Stimulated activated CD4-positive, alpha-beta T cell treated with anti-CD3 and anti-CD28 coated beads, Interleukin-4, amount 100 ng/mL, for 1 hour (primary cell): ENCODE measurements around the gene FAM120B.
"Not testable (repeated sequence)": the region's sequence is repeated elsewhere in the genome, so short reads cannot be mapped to it uniquely, and the experiment has no call there.

ENCODE experiments used
- DNase-seq: peaks from one replicate; pipeline ENCODE4 v3.0.0-alpha.2; 2020

The FAM120B gene, protein sequence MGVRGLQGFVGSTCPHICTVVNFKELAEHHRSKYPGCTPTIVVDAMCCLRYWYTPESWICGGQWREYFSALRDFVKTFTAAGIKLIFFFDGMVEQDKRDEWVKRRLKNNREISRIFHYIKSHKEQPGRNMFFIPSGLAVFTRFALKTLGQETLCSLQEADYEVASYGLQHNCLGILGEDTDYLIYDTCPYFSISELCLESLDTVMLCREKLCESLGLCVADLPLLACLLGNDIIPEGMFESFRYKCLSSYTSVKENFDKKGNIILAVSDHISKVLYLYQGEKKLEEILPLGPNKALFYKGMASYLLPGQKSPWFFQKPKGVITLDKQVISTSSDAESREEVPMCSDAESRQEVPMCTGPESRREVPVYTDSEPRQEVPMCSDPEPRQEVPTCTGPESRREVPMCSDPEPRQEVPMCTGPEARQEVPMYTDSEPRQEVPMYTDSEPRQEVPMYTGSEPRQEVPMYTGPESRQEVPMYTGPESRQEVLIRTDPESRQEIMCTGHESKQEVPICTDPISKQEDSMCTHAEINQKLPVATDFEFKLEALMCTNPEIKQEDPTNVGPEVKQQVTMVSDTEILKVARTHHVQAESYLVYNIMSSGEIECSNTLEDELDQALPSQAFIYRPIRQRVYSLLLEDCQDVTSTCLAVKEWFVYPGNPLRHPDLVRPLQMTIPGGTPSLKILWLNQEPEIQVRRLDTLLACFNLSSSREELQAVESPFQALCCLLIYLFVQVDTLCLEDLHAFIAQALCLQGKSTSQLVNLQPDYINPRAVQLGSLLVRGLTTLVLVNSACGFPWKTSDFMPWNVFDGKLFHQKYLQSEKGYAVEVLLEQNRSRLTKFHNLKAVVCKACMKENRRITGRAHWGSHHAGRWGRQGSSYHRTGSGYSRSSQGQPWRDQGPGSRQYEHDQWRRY

GRCh38 chr6:170306324-170307079 is at the start of gene FAM120B:
TSS of gene FAM120B (plus strand) at chr6:170306758. CDS start at chr6:170317391, 10,633 bp downstream.
- DNase-seq = peak; percentile 95

GRCh38 chr6:170257376-170257775 is 49.2 kb upstream of the FAM120B start:
- no peak for DNase-seq

DNA sequence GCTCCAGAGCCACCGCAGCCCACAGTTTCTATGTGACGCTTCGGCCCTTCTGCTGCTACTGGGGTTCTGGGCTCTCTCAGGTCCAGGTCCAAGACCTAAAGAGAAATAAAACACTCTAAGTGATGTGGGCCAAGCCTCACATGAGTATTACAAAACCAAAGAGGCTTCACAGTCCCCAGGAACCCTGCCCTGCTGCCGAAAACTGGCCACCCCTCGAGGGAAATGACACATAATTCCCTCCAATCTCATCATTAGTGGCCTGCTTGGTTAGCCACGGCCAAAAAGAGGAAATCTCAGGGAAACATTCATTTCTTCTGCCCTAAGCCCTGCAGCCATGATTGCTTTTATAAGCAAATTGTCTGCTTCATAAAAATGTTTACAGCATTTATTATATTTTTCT is 48.2 kb upstream of the FAM120B start:
- no peak for DNase-seq

DNA sequence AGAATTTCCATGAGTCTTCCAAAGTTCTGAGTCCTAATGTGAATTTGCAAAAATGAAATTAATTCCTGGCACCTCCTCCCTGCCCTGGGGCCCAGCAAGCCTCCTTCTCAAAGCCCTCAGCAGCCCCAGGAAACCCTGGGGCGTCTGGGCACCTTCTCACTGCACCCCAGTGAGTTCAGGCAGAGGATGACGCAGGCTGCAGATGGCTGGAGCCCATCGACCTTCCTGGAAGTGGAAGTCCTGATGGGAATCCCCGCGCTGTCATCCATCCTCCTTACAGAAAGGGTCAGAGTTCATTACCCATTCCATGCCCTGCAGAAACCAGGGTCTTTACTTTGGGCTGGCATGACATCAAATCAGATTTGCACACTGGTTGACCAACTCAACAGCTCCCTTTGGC is 47.3 kb upstream of the FAM120B start:
- DNase-seq = no peak

DNA sequence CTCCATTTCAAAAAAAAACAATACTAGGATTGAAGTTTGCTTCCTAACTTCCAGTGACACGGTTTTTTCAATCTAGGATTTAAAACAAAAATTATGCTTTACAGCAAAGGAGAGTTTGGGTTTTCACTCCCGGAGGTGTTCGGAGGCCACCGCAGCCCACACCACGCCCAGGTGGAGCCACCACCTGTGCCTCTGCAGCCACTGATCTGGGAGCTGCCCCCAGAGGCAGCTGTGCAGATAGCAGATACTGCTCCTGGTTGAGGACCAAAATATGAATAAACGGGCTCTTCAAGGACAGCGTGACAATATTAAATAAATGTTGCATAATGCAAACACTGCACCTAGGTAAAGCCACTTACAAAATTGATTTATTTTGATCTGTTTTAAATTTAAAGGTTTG is 45.9 kb upstream of the FAM120B start:
- no peak for DNase-seq

GRCh38 chr6:170261643-170262488 is 44.7 kb upstream of the FAM120B start:
- DNase-seq = no peak

DNA sequence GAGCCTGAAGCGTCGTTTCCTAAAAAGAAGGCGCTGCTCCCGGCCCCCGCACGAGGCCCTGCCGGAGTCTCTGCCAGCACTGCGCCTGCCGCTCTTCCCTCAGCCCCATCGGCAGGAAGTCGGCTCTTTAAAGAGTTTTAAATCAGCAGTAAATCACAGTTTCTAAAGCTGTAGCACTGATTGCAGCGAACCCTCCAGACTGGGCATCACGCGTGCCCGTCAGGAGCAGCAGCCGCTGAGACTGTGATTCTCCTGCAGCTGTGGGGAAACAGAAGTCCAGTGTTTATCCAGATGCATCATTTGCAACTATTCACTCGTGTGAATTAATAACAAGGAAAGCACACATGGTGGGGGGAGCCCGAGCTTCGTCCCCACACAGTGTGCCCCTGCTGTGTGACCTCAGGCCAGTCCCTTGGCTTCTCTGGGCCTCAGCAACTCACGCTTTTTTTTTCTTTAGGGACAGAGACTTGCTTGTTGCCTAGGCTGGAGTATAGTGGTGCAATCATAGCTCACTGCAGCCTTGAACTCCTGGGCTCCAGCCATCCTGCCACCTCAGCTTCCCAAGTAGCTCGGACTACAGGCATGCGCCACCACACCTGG is 44.0 kb upstream of the FAM120B start:
- no peak for DNase-seq

DNA sequence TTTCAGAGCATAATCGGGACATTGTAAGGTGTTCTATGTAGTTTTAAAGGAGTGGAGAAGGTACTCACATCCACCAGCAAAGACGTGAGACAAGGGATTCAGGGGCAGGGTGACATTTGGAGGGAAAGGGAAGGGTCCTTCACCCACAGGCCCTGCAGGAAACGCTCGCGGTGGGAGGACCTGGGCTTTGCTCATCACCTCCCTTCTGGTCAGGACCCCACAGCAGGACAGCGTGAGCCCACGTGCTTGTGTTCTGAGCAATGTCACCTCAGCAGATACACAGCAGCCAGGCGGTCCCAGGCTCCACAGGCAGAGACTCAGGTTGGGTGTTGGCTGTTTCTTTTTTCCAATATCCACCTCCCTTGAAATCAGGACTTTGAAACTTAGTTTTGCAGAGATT is 43.1 kb upstream of the FAM120B start:
- DNase-seq = no peak

DNA sequence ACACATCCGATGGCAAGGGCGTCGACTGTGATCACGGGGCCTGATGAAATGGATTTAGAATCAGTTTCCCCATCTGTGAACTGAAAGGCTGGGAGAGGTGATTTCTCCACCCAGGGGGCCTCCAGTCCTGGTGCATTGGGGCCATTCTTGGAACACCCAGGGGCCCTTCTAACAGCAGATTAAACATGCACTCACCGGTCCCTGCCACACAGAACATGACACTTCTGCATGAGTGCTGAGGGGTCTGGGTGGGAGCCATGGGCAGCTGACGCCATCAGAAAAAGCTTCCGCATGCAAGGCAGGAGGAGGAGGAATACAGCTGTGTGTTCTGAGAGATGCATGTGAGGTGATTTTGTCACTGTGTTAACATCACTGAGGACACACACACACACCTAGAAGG is 42.5 kb upstream of the FAM120B start:
- no peak for DNase-seq

DNA sequence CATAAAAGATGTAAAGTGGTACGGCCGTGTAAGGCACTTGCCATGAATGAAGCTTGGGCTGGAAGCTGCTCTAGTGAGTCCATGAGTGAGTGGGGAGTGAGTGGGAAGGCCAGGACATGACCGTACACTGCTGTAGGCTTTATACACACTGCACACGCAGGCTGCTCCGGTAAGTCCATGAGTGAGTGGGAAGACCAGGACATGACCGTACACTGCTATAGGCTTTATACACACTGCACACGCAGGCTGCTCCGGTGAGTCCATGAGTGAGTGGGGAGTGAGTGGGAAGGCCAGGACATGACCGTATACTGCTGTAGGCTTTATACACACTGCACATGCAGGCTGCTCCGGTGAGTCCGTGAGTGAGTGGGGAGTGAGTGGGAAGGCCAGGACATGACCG is 41.9 kb upstream of the FAM120B start:
- DNase-seq = not testable (repeated sequence)

GRCh38 chr6:170265655-170266054 is 40.9 kb upstream of the FAM120B start:
- DNase-seq = no peak

DNA sequence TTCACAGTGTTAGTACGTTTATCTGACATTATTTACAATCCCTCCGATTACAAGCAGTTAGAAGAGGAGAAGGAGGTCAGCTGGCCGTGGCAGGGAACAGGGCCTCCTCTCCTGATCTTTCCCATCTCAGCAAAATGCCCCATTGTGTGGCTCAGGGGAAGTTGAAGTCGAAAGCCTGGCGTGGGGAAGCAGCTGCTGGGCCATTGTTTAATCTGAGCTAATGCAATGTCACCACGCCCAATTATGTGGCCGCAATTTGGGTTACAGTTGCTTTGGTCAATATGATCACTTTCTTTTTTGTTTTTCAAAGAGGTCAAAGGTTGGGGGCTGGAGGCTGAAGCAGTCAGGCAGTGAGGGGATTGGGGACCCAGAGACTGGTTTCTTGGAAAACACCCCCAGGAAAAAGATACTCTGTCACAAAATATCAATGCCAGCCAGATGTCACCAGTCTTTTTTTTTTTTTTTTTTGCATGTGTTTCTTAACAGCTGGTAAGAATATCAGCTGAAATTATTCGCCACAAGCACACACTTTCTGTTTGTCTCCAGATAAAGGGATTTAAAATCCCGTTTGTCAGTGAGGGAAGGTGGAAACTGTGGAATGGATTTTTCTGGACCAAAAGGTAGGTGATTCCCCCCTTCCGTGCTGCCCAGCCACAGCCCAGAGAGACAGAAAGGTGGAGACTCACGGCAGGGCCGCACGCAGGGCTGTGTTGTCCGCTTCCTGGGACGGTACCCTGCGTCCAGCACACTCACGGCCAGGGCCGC is 40.3 kb upstream of the FAM120B start:
- DNase-seq = no peak

GRCh38 chr6:170267688-170268087 is 38.9 kb upstream of the FAM120B start:
- no peak for DNase-seq

DNA sequence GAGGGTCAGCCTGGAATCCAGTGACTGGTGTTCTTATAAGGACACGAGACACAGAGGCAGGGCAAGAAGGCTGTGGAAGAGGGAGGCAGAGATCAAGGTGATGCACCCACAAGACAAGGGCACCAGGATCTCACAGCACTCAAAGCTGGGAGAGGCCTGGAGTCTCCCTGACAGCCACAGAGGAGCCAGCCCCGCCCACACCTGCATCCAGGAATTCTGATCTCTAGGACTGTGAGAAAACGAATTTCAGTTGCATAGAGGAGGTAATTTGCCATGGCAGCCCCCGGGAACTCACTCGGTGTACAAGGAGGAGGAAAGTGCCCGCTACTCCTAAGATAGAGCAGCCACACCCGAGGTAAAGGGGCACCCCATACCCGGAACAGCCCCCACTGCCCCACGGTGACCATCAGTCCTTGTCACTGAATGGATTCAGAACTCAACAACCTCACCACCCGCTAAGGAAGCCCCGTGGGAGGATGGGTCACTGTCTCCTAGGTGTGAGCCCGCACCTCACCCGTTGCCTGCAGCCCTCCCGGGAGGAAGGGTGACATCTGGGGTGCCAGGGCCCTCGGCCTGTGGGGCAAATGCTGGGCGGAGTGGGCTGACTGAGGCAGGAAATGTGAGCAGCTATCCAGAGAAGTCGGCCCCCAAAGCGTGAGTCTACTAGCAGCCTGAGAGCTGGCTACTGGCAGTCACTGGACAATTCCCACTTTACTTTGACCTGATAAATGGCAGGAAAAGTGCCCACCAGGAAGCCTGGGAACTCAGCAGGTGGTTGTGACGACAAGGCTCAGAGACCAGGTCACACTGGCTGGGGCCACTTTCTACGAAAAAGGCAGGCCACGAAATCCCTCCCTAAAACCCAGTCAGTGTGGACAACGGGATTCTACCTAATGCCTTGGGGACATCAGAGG is 38.1 kb upstream of the FAM120B start:
- no peak for DNase-seq

DNA sequence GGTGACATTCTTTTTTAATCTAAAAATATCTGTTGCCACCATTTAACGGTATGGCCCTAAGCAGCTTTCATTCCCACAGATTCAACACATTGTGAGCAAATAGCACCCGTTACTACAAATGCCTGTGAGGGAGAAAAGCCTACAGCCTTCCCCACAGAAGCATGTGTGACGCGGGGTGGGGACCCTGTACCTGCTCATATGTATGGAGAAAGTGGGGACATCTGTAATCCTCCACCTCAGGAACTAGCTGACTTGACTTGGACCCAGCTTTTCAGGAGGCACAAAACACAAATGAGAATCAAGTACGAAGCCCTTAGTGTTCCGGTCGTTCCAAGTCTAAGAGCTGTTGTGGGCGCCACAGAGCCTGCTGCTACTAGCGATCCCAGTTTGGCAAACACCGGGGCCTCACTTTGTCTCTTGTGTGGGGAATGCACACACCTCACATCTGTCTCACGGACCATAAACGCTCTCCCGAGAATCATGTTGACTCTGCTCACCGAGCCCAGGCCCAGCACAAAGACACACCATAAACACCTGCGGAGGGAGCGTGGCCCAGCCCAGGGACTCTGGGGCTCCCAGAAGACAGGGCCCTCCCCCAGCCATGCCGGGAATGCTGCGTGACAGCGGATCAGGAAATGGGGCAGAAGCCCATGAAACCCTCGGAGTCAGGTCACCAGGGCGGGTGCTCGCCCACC is 37.3 kb upstream of the FAM120B start:
- no peak for DNase-seq

DNA sequence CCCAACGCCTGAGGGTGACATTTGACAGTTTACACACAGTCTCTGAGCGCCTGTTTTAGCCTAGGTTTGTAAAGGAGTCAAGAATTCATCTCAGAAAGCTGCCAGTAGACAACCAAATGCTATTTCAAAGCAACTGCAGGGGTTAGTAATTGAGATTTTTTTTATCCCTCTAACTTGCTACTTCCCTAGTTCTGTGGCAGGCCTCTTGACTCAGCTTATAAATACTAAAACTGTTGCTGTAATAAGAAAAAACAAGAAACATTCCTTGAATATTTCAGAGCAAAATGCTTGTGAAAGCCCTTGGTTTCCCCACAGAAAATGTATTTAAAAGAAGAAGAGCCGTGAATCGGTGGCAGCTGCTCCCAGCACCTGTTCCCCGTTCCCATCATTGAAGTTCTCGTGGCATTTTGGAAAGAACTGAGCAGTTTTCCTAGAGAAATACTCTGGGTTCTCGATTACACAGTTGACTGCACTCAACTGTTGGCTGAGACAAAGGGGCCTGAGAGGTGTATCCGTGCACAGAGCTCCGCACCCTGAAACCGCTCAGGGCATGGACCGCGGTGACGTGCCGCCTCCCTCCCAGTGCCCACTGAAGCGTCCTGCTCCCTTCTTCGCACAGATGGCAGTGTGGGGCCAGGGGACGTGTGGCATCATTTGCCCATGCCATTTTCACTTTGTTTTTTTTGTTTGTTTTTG is 36.6 kb upstream of the FAM120B start:
- no peak for DNase-seq

- DNase-seq = no peak
These were observed 35.5 kb upstream of the FAM120B start for GRCh38 chr6:170270984-170271593.

- DNase-seq = peak; percentile 77
These were observed 34.7 kb upstream of the FAM120B start for GRCh38 chr6:170271771-170272314.
